Tibial nerve (tissue), 4 donors: ENCODE results near the gene CCDC126. TPM values are rescaled to one million over a fixed set of nuclear protein-coding genes. Genes with fewer than 3 reads are reported as not detected.

ENCODE experiments used
- DNase-seq, 2 donors: peaks; one replicate each; pipeline ENCODE4 v3.0.0-alpha.2; 2019; ENCODE audit warnings: low spot score in 2 of 2
- H3K27ac ChIP-seq, 4 donors: fragments of 200-600 bp; sonication (generic) in 3 of 4; one replicate each; pipeline ENCODE4 v1.5.1; 2017 to 2019; ENCODE audit warnings: mild to moderate bottlenecking in 1 of 4
- H3K27me3 ChIP-seq, 2 donors: fragments of 200-600 bp; sonication (generic) in 1 of 2; one replicate each; pipeline versions ENCODE4 v1.5.1 to v1.6.0; 2017 to 2019
- H3K36me3 ChIP-seq, 3 donors: fragments of 200-600 bp; sonication (generic); one replicate each; pipeline ENCODE4 v1.5.1; 2018 to 2019
- H3K4me1 ChIP-seq, 4 donors: fragments of 200-600 bp; sonication (generic) in 3 of 4; one replicate each; pipeline ENCODE4 v1.5.1; 2017 to 2019
- H3K4me3 ChIP-seq, 4 donors: fragments of 200-600 bp; sonication (generic) in 3 of 4; one replicate each; pipeline ENCODE4 v1.5.1; 2017 to 2019; ENCODE audit warnings: mild to moderate bottlenecking in 1 of 4, moderate library complexity in 1 of 4
- H3K9me3 ChIP-seq, 4 donors: fragments of 200-600 bp; sonication (generic) in 3 of 4; one replicate each; pipeline ENCODE4 v1.5.1; 2017 to 2019
- CTCF ChIP-seq, 5 experiments: fragments of 200-600 bp in 3 of 5; fragments of 450-650 bp in 2 of 5; sonication (generic) in 3 of 5; IDR thresholded peaks; one replicate each; pipeline ENCODE4 v1.5.1; 2016 to 2019; ENCODE audit warnings: antibody characterized with exemption in 5 of 5, mild to moderate bottlenecking in 3 of 5, moderate library complexity in 2 of 5
- EP300 ChIP-seq, 2 donors: sonication (generic); formaldehyde crosslinking; IDR thresholded peaks; one replicate each; pipeline ENCODE4 v1.6.1; 2017; ENCODE audit warnings: antibody characterized with exemption in 2 of 2, mild to moderate bottlenecking in 1 of 2
- POLR2A ChIP-seq, 2 donors: fragments of 450-650 bp; IDR thresholded peaks; one replicate each; pipeline ENCODE4 v1.6.1; 2017; ENCODE audit warnings: antibody characterized with exemption in 2 of 2, mild to moderate bottlenecking in 2 of 2, moderate library complexity in 2 of 2
- WGBS, 2 donors: methylation state at CpG; one replicate each; pipeline ENCODE4 v1.1.5; 2018; 5-methylcytosine and 5-hydroxymethylcytosine counted together
- total RNA-seq, 4 donors: library from RNA; depleted of rRNA; stranded (reverse); fragments of >200 nt; gene quantifications; one replicate each; pipeline ENCODE4 v1.1.0, GENCODE V29; 2016

CCDC126 gene
- total RNA-seq, 4 donors from 2014 or later, result 5.5 to 10.3 (median 8.2) TPM

- Histone ChIP-seq H3K27me3 (no peaks in the 10 kb centered on the region), H3K9me3 (no peaks in the 10 kb centered on the region), H3K27ac (no peak overlapping the region), H3K36me3 (no peaks in the 10 kb centered on the region), H3K4me1 (no peaks in the 10 kb centered on the region), H3K4me3 (no peak overlapping the region)
- no peak for DNase-seq
- 92% methylated on average over 23 to 34 of the region's 34 CpGs for WGBS, 2 donors
- TF ChIP-seq POLR2A (IDR thresholded peaks at IDR 0.05), result no peak
- no peak for TF ChIP-seq CTCF (IDR thresholded peaks at IDR 0.05)
- TF ChIP-seq EP300 (IDR thresholded peaks at IDR 0.05), result no peak
These were observed 11.0 kb upstream of the CCDC126 start for GRCh38 chr7:23586159-23586558.

- H3K36me3 ChIP-seq, result no peaks in the 10 kb centered on the region
- WGBS, 2 donors, result 69 to 76% methylated on average over 1 of the region's 1 CpG
- H3K4me3 ChIP-seq, result no peak overlapping the region
- TF ChIP-seq CTCF (IDR thresholded peaks at IDR 0.05), result no peak
- TF ChIP-seq EP300 (IDR thresholded peaks at IDR 0.05), result no peak
- TF ChIP-seq POLR2A (IDR thresholded peaks at IDR 0.05), result no peak
- H3K27me3 ChIP-seq, result no peaks in the 10 kb centered on the region
- no peaks in the 10 kb centered on the region for H3K4me1 ChIP-seq
- no peaks in the 10 kb centered on the region for H3K9me3 ChIP-seq
- DNase-seq, result no peak
- H3K27ac ChIP-seq, result no peak overlapping the region
These were observed 6.7 kb upstream of the CCDC126 start for GRCh38 chr7:23590529-23590928.

GRCh38 chr7:23593706-23594105 lies 3.5 kb upstream of the CCDC126 start:
- TF ChIP-seq POLR2A (IDR thresholded peaks at IDR 0.05), result no peak
- TF ChIP-seq CTCF (IDR thresholded peaks at IDR 0.05), result no peak
- no peak for TF ChIP-seq EP300 (IDR thresholded peaks at IDR 0.05)
- 43 to 48% methylated on average over 1 of the region's 1 CpG for WGBS, 2 donors
- H3K27me3 ChIP-seq, result no peaks in the 10 kb centered on the region
- no peaks in the 10 kb centered on the region for H3K36me3 ChIP-seq
- no peak for DNase-seq
- H3K4me1 ChIP-seq, result peaks cover 0 to 11% (median 7%) of the 10 kb centered on the region in 4 donors
- no peak overlapping the region for H3K27ac ChIP-seq
- no peaks in the 10 kb centered on the region for H3K9me3 ChIP-seq
- no peak overlapping the region for H3K4me3 ChIP-seq

- Histone ChIP-seq H3K27me3 (no peaks in the 10 kb centered on the region), H3K4me3 (no peak overlapping the region), H3K9me3 (no peaks in the 10 kb centered on the region), H3K27ac (no peak overlapping the region), H3K4me1 (peaks cover 0 to 22% (median 8%) of the 10 kb centered on the region in 4 donors), H3K36me3 (no peaks in the 10 kb centered on the region)
- no peak for DNase-seq
- TF ChIP-seq CTCF (IDR thresholded peaks at IDR 0.05) (no peak), POLR2A (IDR thresholded peaks at IDR 0.05) (no peak), EP300 (IDR thresholded peaks at IDR 0.05) (no peak)
These were observed 2.1 kb upstream of the CCDC126 start for GRCh38 chr7:23594879-23595604.

GRCh38 chr7:23598296-23598695 lies 1.1 kb downstream of the CCDC126 start:
- peaks cover 0 to 35% (median 8%) of the 10 kb centered on the region in 4 donors for H3K4me1 ChIP-seq
- H3K4me3 ChIP-seq, result peak overlapping the region; percentile 74 to 82 (median 78)
- WGBS, 2 donors, result 66 to 70% methylated on average over 4 of the region's 4 CpGs
- DNase-seq, result no peak
- TF ChIP-seq EP300 (IDR thresholded peaks at IDR 0.05), result no peak
- no peak for TF ChIP-seq POLR2A (IDR thresholded peaks at IDR 0.05)
- no peak for TF ChIP-seq CTCF (IDR thresholded peaks at IDR 0.05)
- no peaks in the 10 kb centered on the region for H3K27me3 ChIP-seq
- H3K9me3 ChIP-seq, result no peaks in the 10 kb centered on the region
- H3K27ac ChIP-seq, result peak overlapping the region; percentile 91 to 99 (median 95)
- H3K36me3 ChIP-seq, result no peaks in the 10 kb centered on the region
